IMR-90 (cell line): ENCODE data around the gene LONP2. TPM values are rescaled to one million over a fixed set of nuclear protein-coding genes. Genes with fewer than 3 reads are reported as not detected.

Experiments used
- ATAC-seq: fragments of 200-7000 bp; cut with Tn5 transposase; 2 replicates; pipeline ENCODE4 v1.9.1; 2020; ENCODE audit warnings: low read depth, mild to moderate bottlenecking, moderate library complexity
- BruUV-seq: library from RNA; stranded (reverse); fragments of 400-500 nt; replicated peaks from 2 replicates; lab custom pipeline; 2021; lab: Mats Ljungman, UMichigan
- CTCF ChIA-PET: fragments of 300-600 bp; formaldehyde crosslinking; extraction: SDS; loops from one replicate; lab custom pipeline; 2021; ENCODE audit warnings: antibody characterized with exemption; lab: Yijun Ruan, JAX
- POLR2A ChIA-PET: fragments of 300-600 bp; sonication (Branson Sonifier 250); formaldehyde crosslinking; loops from one replicate; lab custom pipeline; 2022; ENCODE audit warnings: antibody characterized with exemption; ENCODE audit not compliant: unreplicated experiment; lab: Charles Lee
- DNase-seq: peaks from one replicate; pipeline ENCODE4 v3.0.0; 2013
- H2AFZ ChIP-seq: replicated peaks from 2 replicates; pipeline ENCODE3; 2013; ENCODE audit warnings: low read length, mild to moderate bottlenecking; ENCODE audit not compliant: poor library complexity
- H2AK5ac ChIP-seq: 2 replicates; pipeline ENCODE4 v1.6.1; 2013; ENCODE audit warnings: low read depth, low read length, inconsistent platforms
- H2AK9ac ChIP-seq: replicated peaks from 2 replicates; pipeline ENCODE3; 2013; ENCODE audit warnings: mild to moderate bottlenecking, low read depth, low read length, moderate library complexity; ENCODE audit not compliant: poor library complexity
- H2BK120ac ChIP-seq: 2 replicates; pipeline ENCODE4 v1.6.1; 2013; ENCODE audit warnings: low read depth, low read length, inconsistent platforms
- H2BK15ac ChIP-seq: 3 replicates; pipeline ENCODE4 v1.6.1; 2013; ENCODE audit warnings: low read depth, low read length, inconsistent platforms
- H2BK20ac ChIP-seq: 2 replicates; pipeline ENCODE4 v1.6.1; 2013; ENCODE audit warnings: low read depth, mild to moderate bottlenecking, inconsistent platforms, low read length, moderate library complexity
- H2BK5ac ChIP-seq: 2 replicates; pipeline ENCODE4 v1.6.1; 2013; ENCODE audit warnings: mild to moderate bottlenecking, low read depth, low read length, inconsistent platforms; ENCODE audit not compliant: poor library complexity, severe bottlenecking
- H3K14ac ChIP-seq: replicated peaks from 2 replicates; pipeline ENCODE4 v1.6.1; 2013; ENCODE audit warnings: low read depth, low read length, inconsistent platforms
- H3K18ac ChIP-seq: 2 replicates; pipeline ENCODE4 v1.6.1; 2013; ENCODE audit warnings: low read depth, low read length, control low read depth
- H3K23ac ChIP-seq: 2 replicates; pipeline ENCODE4 v1.6.1; 2013; ENCODE audit warnings: low read depth, low read length, inconsistent platforms
- H3K27ac ChIP-seq: 2 replicates; pipeline ENCODE4 v1.5.1; 2013; ENCODE audit warnings: mild to moderate bottlenecking, control low read depth, low read length; ENCODE audit not compliant: insufficient read depth
- H3K27me3 ChIP-seq: 2 replicates; pipeline ENCODE4 v1.6.1; 2013; ENCODE audit warnings: low read length; ENCODE audit not compliant: control insufficient read depth, insufficient read depth
- H3K36me3 ChIP-seq: 2 replicates; pipeline ENCODE4 v1.6.1; 2013; ENCODE audit warnings: low read length, mixed read lengths; ENCODE audit not compliant: control insufficient read depth, insufficient read depth
- H3K4ac ChIP-seq: 2 replicates; pipeline ENCODE4 v1.6.1; 2013; ENCODE audit warnings: low read depth, low read length, inconsistent platforms
- H3K4me1 ChIP-seq: 2 replicates; pipeline ENCODE4 v1.6.1; 2013; ENCODE audit warnings: low read length, mixed read lengths; ENCODE audit not compliant: control insufficient read depth, insufficient read depth
- H3K4me2 ChIP-seq: 2 replicates; pipeline ENCODE4 v1.6.1; 2013; ENCODE audit warnings: low read depth, mild to moderate bottlenecking, control low read depth, low read length, moderate library complexity
- H3K4me3 ChIP-seq: 2 replicates; pipeline ENCODE4 v1.5.1; 2013; ENCODE audit warnings: low read depth, mild to moderate bottlenecking, control low read depth, low read length, moderate library complexity; ENCODE audit not compliant: insufficient read depth
- H3K56ac ChIP-seq: 2 replicates; pipeline ENCODE4 v1.6.1; 2013; ENCODE audit warnings: low read length, inconsistent platforms; ENCODE audit not compliant: insufficient read depth; ENCODE audit errors: extremely low read depth
- H3K79me1 ChIP-seq, 2 experiments: 2 replicates each; pipeline ENCODE4 v1.6.1; 2013; ENCODE audit warnings: low read length in 2 of 2, inconsistent platforms in 1 of 2, low read depth in 1 of 2
- H3K9ac ChIP-seq: 2 replicates; pipeline ENCODE4 v1.6.1; 2013; ENCODE audit warnings: low read depth, low read length, control low read depth
- H3K9me1 ChIP-seq: 2 replicates; pipeline ENCODE4 v1.6.1; 2013; ENCODE audit warnings: low read length, inconsistent platforms; ENCODE audit not compliant: insufficient read depth
- H3K9me3 ChIP-seq: 2 replicates; pipeline ENCODE4 v1.6.1; 2013; ENCODE audit warnings: low read length; ENCODE audit not compliant: control insufficient read depth, insufficient read depth
- H4K20me1 ChIP-seq: 2 replicates; pipeline ENCODE4 v1.6.1; 2013; ENCODE audit warnings: low read length, inconsistent platforms; ENCODE audit not compliant: insufficient read depth
- H4K5ac ChIP-seq: 2 replicates; pipeline ENCODE4 v1.6.1; 2013; ENCODE audit warnings: mild to moderate bottlenecking, low read depth, low read length, control low read depth
- H4K8ac ChIP-seq, 2 experiments: 2 replicates each; pipeline ENCODE4 v1.6.1; 2013; ENCODE audit warnings: low read depth in 2 of 2, low read length in 2 of 2, control low read depth in 1 of 2, inconsistent platforms in 1 of 2
- H4K91ac ChIP-seq: 2 replicates; pipeline ENCODE4 v1.6.1; 2013; ENCODE audit warnings: low read depth, low read length, inconsistent platforms; ENCODE audit not compliant: insufficient read depth
- BHLHE40 ChIP-seq: fragments of 150-350 bp; IDR thresholded peaks from 2 replicates; pipeline ENCODE4 v1.6.1; 2016; ENCODE audit warnings: mild to moderate bottlenecking, low read depth, low read length
- CHD1 ChIP-seq: IDR thresholded peaks from 2 replicates; pipeline ENCODE4 v1.6.1; 2012; ENCODE audit warnings: low read depth, low read length, improper control_type of control experiment
- ELK1 ChIP-seq: fragments of 150-350 bp; IDR thresholded peaks from 2 replicates; pipeline ENCODE4 v1.6.1; 2016; ENCODE audit warnings: low read depth, mild to moderate bottlenecking, low read length, moderate library complexity, borderline replicate concordance
- FOS ChIP-seq: fragments of 150-350 bp; IDR thresholded peaks from 2 replicates; pipeline ENCODE4 v1.6.1; 2016; ENCODE audit warnings: low read depth, low read length
- MAZ ChIP-seq: IDR thresholded peaks from 2 replicates; pipeline ENCODE4 v1.6.1; 2012; ENCODE audit warnings: low read depth, mild to moderate bottlenecking, low read length, improper control_type of control experiment, moderate library complexity, borderline replicate concordance
- MXI1 ChIP-seq: IDR thresholded peaks from 2 replicates; pipeline ENCODE4 v1.6.1; 2012; ENCODE audit warnings: low read depth, mild to moderate bottlenecking, low read length, moderate library complexity, borderline replicate concordance
- NFE2L2 ChIP-seq: fragments of 150-350 bp; IDR thresholded peaks from 2 replicates; pipeline ENCODE4 v1.6.1; 2016; ENCODE audit warnings: low read depth, mild to moderate bottlenecking, low read length
- POLR2A ChIP-seq: IDR thresholded peaks from 2 replicates; pipeline ENCODE4 v1.6.1; 2012; ENCODE audit warnings: mild to moderate bottlenecking, low read depth, low read length
- RAD21 ChIP-seq: IDR thresholded peaks from 2 replicates; pipeline ENCODE4 v1.6.1; 2012; ENCODE audit warnings: low read length, improper control_type of control experiment
- WGBS, 2 experiments: methylation state at CpG; one replicate each; pipeline versions ENCODE4 v1.1.5 to v1.1.7; 2013; ENCODE audit warnings: missing lambda C conversion rate in 2 of 2; ENCODE audit not compliant: insufficient read length in 1 of 2; ENCODE audit errors: extremely low coverage in 2 of 2; 5-methylcytosine and 5-hydroxymethylcytosine counted together
- dilution Hi-C: fragments of 300-500 bp; cut with HindIII; formaldehyde crosslinking; loops from one replicate; pipeline ENCODE4 v1.14.3; 2018; ENCODE audit warnings: low sequenced_read_pairs; ENCODE audit not compliant: unreplicated experiment
- in situ Hi-C: fragments of 300-500 bp; cut with MboI; formaldehyde crosslinking; loops from 3 replicates; pipeline ENCODE4 v1.14.3; 2019; ENCODE audit warnings: low sequenced_read_pairs, inconsistent platforms, mixed read lengths
- intact Hi-C: fragments of 100-400 bp; cut with micrococcal nuclease; formaldehyde crosslinking; loops from 2 replicates; pipeline ENCODE4 v1.10.0; 2022
- polyA plus RNA-seq, 3 experiments: library from polyadenylated mRNA; depleted of rRNA; stranded (reverse); fragments of >200 nt; gene quantifications; 2 replicates each; pipeline ENCODE4 v1.2.3, GENCODE V29; 2012; ENCODE audit warnings: low replicate concordance in 1 of 3
- total RNA-seq: library from RNA; depleted of rRNA; stranded (reverse); fragments of >200 nt; gene quantifications from 2 replicates; pipeline ENCODE4 v1.2.3, GENCODE V29; 2012
- TF ChIP-seq, protein P1 (sequence below): conservative IDR thresholded peaks from 2 replicates; pipeline ENCODE4 v1.5.1; 2012; ENCODE audit warnings: mild to moderate bottlenecking, low read depth, low read length, improper control_type of control experiment
- TF ChIP-seq, protein P2 (sequence below): fragments of 150-350 bp; IDR thresholded peaks from 2 replicates; pipeline ENCODE4 v1.6.1; 2017; ENCODE audit warnings: mild to moderate bottlenecking, antibody characterized with exemption, low read length, low read depth

The LONP2 gene
- total and polyA plus RNA-seq, 2 of the 4 experiments (the other 2 are of a cell fraction): 31.5 to 90.9 TPM

GRCh38 chr16:48405153-48405552 is 161.1 kb downstream of the LONP2 start:
- Histone ChIP-seq H3K56ac (no peak overlapping the region), H3K36me3 (no peaks in the 10 kb centered on the region), H2BK15ac (no peak overlapping the region), H4K5ac (no peak overlapping the region), H3K18ac (no peak overlapping the region), H3K4me1 (peaks cover 8% of the 10 kb centered on the region), H2BK120ac (no peak overlapping the region), H3K27me3 (no peaks in the 10 kb centered on the region), H3K4ac (no peak overlapping the region), H3K4me3 (no peak overlapping the region), H3K9me3 (no peaks in the 10 kb centered on the region), H4K8ac (no peak overlapping the region), H3K9ac (no peak overlapping the region), H3K14ac (no peak overlapping the region), H3K79me1 (no peaks in the 10 kb centered on the region), H2BK5ac (no peak overlapping the region), H4K91ac (no peak overlapping the region), H3K4me2 (no peak overlapping the region), H2AK5ac (no peak overlapping the region), H2AFZ (no peak overlapping the region), H4K20me1 (no peaks in the 10 kb centered on the region), H3K9me1 (peaks cover 2% of the 10 kb centered on the region; the same call in 1 of the 2 replicates), H3K23ac (no peak overlapping the region; the same call in 1 of the 2 replicates), H2BK20ac (no peak overlapping the region), H2AK9ac (no peak overlapping the region), H3K27ac (no peak overlapping the region)
- WGBS, 2 experiments: no CpG with 5 or more reads among the region's 1 CpG
- in situ Hi-C loops: no loop called here
- ATAC-seq (no peak), DNase-seq (no peak)
- POLR2A ChIA-PET: no interaction called here
- intact Hi-C loops: no loop called here
- no peak for TF ChIP-seq RAD21
- TF ChIP-seq POLR2A: no peak
- TF ChIP-seq MAZ: no peak
- TF ChIP-seq MXI1: no peak
- TF ChIP-seq BHLHE40: no peak
- TF ChIP-seq CHD1: no peak
- TF ChIP-seq ELK1: no peak
- TF ChIP-seq FOS: no peak
- TF ChIP-seq, protein P1, sequence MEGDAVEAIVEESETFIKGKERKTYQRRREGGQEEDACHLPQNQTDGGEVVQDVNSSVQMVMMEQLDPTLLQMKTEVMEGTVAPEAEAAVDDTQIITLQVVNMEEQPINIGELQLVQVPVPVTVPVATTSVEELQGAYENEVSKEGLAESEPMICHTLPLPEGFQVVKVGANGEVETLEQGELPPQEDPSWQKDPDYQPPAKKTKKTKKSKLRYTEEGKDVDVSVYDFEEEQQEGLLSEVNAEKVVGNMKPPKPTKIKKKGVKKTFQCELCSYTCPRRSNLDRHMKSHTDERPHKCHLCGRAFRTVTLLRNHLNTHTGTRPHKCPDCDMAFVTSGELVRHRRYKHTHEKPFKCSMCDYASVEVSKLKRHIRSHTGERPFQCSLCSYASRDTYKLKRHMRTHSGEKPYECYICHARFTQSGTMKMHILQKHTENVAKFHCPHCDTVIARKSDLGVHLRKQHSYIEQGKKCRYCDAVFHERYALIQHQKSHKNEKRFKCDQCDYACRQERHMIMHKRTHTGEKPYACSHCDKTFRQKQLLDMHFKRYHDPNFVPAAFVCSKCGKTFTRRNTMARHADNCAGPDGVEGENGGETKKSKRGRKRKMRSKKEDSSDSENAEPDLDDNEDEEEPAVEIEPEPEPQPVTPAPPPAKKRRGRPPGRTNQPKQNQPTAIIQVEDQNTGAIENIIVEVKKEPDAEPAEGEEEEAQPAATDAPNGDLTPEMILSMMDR: no peak
- TF ChIP-seq NFE2L2: no peak
- TF ChIP-seq, protein P2, sequence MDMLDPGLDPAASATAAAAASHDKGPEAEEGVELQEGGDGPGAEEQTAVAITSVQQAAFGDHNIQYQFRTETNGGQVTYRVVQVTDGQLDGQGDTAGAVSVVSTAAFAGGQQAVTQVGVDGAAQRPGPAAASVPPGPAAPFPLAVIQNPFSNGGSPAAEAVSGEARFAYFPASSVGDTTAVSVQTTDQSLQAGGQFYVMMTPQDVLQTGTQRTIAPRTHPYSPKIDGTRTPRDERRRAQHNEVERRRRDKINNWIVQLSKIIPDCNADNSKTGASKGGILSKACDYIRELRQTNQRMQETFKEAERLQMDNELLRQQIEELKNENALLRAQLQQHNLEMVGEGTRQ: no peak
- CTCF ChIA-PET: no interaction called here
- BruUV-seq: no TSS peak
- dilution Hi-C loops: no loop called here
